ENCODE measurements around the gene SRP14.
A peak's percentile ranks its signal among the peaks of the same experiment; 100 is the strongest.

SRP14 gene

GRCh38 chr15:40038638-40039543 lies at the start of gene SRP14:
Gene SRP14 (minus strand): TSS chr15:40039181. CDS start chr15:40039116, 65 bp downstream.
- Histone ChIP-seq H3K36me3 (peaks cover 31 to 32% (median 31%) of the 10 kb centered on the region in 3 donors), H3K9me3 (no peaks in the 10 kb centered on the region), H3K4me1 (peaks cover 0 to 24% (median 6%) of the 10 kb centered on the region in 4 donors), H3K27me3 (no peaks in the 10 kb centered on the region), H3K4me3 (peak within 1 kb of the TSS; percentile 80 to 82), H3K27ac (peak within 1 kb of the TSS; percentile 91 to 94)
- intact Hi-C loops (cut with DNase I; ENCODE audit: low total_unique reads) = no loop called here
- peak; percentile 19 to 47 for TF ChIP-seq CTCF (IDR thresholded peaks at IDR 0.05)
- peak; percentile 96 to 97 for DNase-seq

GRCh38 chr15:40087991-40088928 lies 49.3 kb upstream of the SRP14 start:
- Histone ChIP-seq H3K27me3 (no peaks in the 10 kb centered on the region), H3K4me1 (peaks cover 0 to 69% (median 45%) of the 10 kb centered on the region in 4 donors), H3K36me3 (peaks cover 0 to 24% (median 4%) of the 10 kb centered on the region in 3 donors), H3K9me3 (no peaks in the 10 kb centered on the region), H3K4me3 (no peak overlapping the region), H3K27ac (no peak overlapping the region)
- no peak for TF ChIP-seq CTCF (IDR thresholded peaks at IDR 0.05)
- DNase-seq = peak in 1 of 2 donors; percentile 70
- intact Hi-C loops (cut with DNase I; ENCODE audit: low total_unique reads) = no loop called here

GRCh38 chr15:40087068-40087810 lies 48.3 kb upstream of the SRP14 start:
- no peak overlapping the region for H3K27ac ChIP-seq
- no peaks in the 10 kb centered on the region for H3K27me3 ChIP-seq
- peak in 1 of 2 donors; percentile 40 for DNase-seq
- no peak overlapping the region for H3K4me3 ChIP-seq
- no peak for TF ChIP-seq CTCF (IDR thresholded peaks at IDR 0.05)
- intact Hi-C loops (cut with DNase I; ENCODE audit: low total_unique reads) = no loop called here
- H3K4me1 ChIP-seq = peaks cover 0 to 66% (median 40%) of the 10 kb centered on the region in 4 donors
- H3K9me3 ChIP-seq = no peaks in the 10 kb centered on the region
- H3K36me3 ChIP-seq = peaks cover 0 to 24% (median 4%) of the 10 kb centered on the region in 3 donors

- intact Hi-C loops (cut with DNase I; ENCODE audit: low total_unique reads) = no loop called here
- peaks cover 0 to 10% (median 0%) of the 10 kb centered on the region in 3 donors for H3K36me3 ChIP-seq
- H3K9me3 ChIP-seq = no peaks in the 10 kb centered on the region
- no peak overlapping the region for H3K27ac ChIP-seq
- H3K4me1 ChIP-seq = peaks cover 0 to 62% (median 42%) of the 10 kb centered on the region in 4 donors
- H3K4me3 ChIP-seq = no peak overlapping the region
- TF ChIP-seq CTCF (IDR thresholded peaks at IDR 0.05) = no peak
- H3K27me3 ChIP-seq = no peaks in the 10 kb centered on the region
- no peak for DNase-seq
These were observed 46.3 kb upstream of the SRP14 start for GRCh38 chr15:40085266-40085665.

- no peak for DNase-seq
- no peaks in the 10 kb centered on the region for H3K27me3 ChIP-seq
- no peak for TF ChIP-seq CTCF (IDR thresholded peaks at IDR 0.05)
- peaks cover 0 to 61% (median 42%) of the 10 kb centered on the region in 4 donors for H3K4me1 ChIP-seq
- H3K9me3 ChIP-seq = no peaks in the 10 kb centered on the region
- no peak overlapping the region for H3K4me3 ChIP-seq
- no peak overlapping the region for H3K27ac ChIP-seq
- H3K36me3 ChIP-seq = peaks cover 0 to 4% (median 0%) of the 10 kb centered on the region in 3 donors
- intact Hi-C loops (cut with DNase I; ENCODE audit: low total_unique reads) = no loop called here
These were observed 45.7 kb upstream of the SRP14 start for GRCh38 chr15:40084650-40085049.
